Activated CD8-positive, alpha-beta T cell treated with anti-CD3 and anti-CD28 coated beads, Interleukin-2, amount 10 ng/mL, durations not matched to agents 7 days and 5 days (primary cell): Measurements from ENCODE around the gene MAN2B2. TPM values are rescaled to one million over a fixed set of nuclear protein-coding genes. Genes with fewer than 3 reads are reported as not detected.

Experiments used
- ATAC-seq: fragments of 150-1000 bp; cut with Tn5 transposase; one replicate; pipeline ENCODE4 v1.10.0; 2021; ENCODE audit warnings: moderate library complexity
- CTCF ChIA-PET: fragments of 350-600 bp; sonication (Branson Sonifier 250); formaldehyde crosslinking; loops from one replicate; lab custom pipeline; 2021; ENCODE audit warnings: antibody characterized with exemption; lab: Charles Lee
- POLR2A ChIA-PET: fragments of 350-600 bp; sonication (Branson Sonifier 250); formaldehyde crosslinking; loops from one replicate; lab custom pipeline; 2021; ENCODE audit warnings: antibody characterized with exemption; lab: Charles Lee
- DNase-seq: peaks from one replicate; pipeline ENCODE4 v3.0.0-alpha.2; 2020
- H3K27ac Mint-ChIP-seq: one replicate; pipeline ENCODE4 v1.8.0; 2021; ENCODE audit warnings: mild to moderate bottlenecking, mixed read lengths
- H3K27me3 Mint-ChIP-seq: one replicate; pipeline ENCODE4 v1.8.0; 2021; ENCODE audit warnings: low read depth, mixed read lengths
- H3K36me3 Mint-ChIP-seq: one replicate; pipeline ENCODE4 v1.8.0; 2021; ENCODE audit warnings: low read depth, mixed read lengths
- H3K4me1 Mint-ChIP-seq: one replicate; pipeline ENCODE4 v1.8.0; 2021; ENCODE audit warnings: low read depth, mixed read lengths
- H3K4me3 Mint-ChIP-seq: one replicate; pipeline ENCODE4 v1.8.0; 2021; ENCODE audit warnings: mild to moderate bottlenecking, mixed read lengths
- H3K9me3 Mint-ChIP-seq: one replicate; pipeline ENCODE4 v1.8.0; 2022; ENCODE audit warnings: mixed read lengths; ENCODE audit not compliant: insufficient read depth
- total RNA-seq, 2 experiments: library from RNA; stranded (reverse); gene quantifications; one replicate each; pipeline ENCODE4 v1.2.3, GENCODE V29; 2021

Gene MAN2B2
- total RNA-seq, 2 experiments from 2014 or later, result 27.6 to 29.1 TPM

DNA sequence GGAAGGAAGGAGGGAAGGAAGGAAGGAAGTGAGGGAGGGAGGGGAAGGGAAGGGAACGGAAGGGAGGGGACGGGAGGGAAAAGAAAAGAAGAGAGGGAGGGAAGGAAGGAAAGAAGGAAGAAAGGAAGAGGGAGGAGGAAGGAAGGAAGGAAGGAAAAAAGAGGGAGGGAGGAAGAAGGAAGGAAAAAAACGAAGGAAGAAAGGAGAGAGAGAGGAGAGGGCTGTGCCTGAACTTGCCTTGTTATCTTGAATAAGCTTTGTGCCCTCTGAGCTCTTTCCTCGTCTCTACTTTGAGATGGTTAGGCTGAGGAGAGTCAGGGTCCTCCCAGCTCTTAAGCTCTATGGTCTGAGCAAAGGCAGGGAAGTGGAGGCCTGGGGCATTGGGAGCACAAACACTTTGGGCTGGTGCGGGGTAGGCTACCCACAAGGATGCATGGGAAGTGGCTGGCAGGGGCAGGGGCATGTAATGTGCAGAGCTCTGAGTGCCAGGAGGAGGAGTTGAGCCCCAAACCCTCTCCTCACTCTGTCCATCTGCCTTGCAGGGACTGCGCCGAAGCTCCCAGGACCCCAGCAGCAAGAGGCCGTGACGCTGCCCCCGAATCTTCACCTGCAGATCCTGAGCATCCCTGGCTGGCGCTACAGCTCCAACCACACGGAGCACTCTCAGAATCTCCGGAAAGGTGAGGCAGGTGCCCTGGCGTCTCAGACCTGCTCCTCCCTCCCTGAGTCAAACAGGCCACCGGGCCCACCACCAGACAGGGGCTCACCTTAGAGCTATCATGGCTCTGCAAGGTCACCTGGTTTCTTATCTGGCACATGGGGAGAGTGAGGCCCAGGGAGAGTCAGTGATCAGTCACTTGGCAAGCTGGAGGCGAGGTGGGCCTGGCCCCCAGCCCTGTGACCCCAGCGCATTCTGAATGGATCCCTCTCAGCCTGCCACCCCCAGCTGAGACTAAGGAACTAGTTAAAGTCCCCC is 39.0 kb downstream of the MAN2B2 start:
- peaks cover 47% of the 10 kb centered on the region for H3K36me3 Mint-ChIP-seq

DNA sequence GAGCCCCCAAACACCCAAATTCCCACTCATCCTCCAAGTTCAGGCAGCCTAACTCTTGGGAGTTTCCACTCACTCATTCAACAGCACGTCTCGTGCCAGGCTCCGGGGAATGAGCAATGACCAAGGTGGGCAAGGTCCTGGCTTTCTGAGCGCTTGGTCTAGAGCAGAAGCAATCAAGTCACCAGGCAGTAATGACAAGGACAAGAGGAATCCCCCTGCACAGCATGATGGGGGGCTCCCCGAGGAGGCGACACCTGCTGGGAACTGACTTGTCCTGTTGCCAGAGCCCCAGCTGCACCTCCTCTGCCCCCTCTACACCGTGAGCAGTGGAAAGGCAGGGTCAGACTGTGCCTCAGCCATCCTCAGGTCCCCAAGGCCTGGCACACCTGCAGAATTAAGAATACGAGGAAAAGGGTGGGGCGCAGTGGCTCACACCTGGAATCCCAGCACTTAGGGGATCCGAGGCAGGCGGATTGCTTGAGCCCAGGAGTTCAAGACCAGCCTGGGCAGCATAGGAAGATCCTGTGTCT is 39.8 kb downstream of the MAN2B2 start:
- Mint-ChIP-seq H3K9me3 (no peaks in the 10 kb centered on the region), H3K27me3 (no peaks in the 10 kb centered on the region), H3K4me1 (no peaks in the 10 kb centered on the region), H3K36me3 (peaks cover 47% of the 10 kb centered on the region), H3K27ac (no peak overlapping the region), H3K4me3 (no peak overlapping the region)
- POLR2A ChIA-PET, result no interaction called here
- CTCF ChIA-PET, result no interaction called here
- ATAC-seq (no peak), DNase-seq (no peak)

More for the DNA sequence above, 39.0 kb downstream of the MAN2B2 start:
- no peak for DNase-seq
- Mint-ChIP-seq H3K4me1 (peaks cover 5% of the 10 kb centered on the region), H3K27me3 (no peaks in the 10 kb centered on the region), H3K27ac (no peak overlapping the region), H3K4me3 (no peak overlapping the region), H3K9me3 (no peaks in the 10 kb centered on the region)
- ChIA-PET CTCF (no interaction called here), POLR2A (no interaction called here)
- no peak for ATAC-seq

DNA sequence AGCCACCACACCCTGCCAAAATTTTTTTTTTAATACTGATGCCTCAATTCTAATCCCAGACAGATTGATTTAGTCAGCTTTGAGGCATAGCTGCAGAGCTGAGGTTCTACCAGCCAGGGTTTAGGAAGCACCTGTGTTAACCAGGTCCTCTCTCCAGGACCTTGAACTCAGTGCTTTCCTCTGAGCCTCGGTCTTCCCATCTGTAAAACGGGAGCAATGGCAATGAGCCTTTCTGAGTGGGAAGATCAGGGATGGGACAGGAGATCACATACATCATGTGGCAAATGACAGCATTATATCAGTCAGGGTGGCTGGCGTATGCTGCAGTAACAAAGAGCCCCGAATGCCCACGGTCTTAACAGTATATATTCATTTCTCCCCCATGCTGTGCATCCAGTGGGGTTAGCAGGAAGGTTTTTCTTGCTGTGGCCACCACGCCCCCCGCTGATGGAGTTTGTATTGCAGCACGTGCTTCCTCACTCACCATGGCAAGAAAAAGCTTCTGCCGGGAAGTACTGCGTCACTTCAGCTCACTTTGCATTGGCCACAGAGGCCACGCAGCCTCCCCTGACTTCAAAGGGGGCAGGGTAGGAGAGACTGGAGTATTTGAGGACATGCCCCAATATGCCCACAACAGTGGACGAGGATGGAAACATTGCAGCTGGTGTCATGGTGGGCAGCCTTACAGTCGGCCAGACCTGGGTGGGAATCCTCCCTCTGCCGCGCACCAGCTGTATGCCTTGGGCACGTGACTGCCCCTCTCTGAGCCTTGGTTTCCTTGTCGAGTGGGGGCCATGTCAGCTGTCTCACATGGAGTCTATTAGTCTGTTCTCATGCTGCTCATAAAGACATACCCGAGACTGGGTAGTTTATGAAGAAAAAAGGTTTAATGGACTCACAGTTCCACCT is 41.4 kb downstream of the MAN2B2 start:
- no peak for ATAC-seq
- Mint-ChIP-seq H3K4me1 (no peaks in the 10 kb centered on the region), H3K27me3 (no peaks in the 10 kb centered on the region), H3K9me3 (no peaks in the 10 kb centered on the region), H3K36me3 (peaks cover 49% of the 10 kb centered on the region), H3K27ac (no peak overlapping the region), H3K4me3 (no peak overlapping the region)
- no peak for DNase-seq
- CTCF ChIA-PET, result no interaction called here
- POLR2A ChIA-PET, result no interaction called here

DNA sequence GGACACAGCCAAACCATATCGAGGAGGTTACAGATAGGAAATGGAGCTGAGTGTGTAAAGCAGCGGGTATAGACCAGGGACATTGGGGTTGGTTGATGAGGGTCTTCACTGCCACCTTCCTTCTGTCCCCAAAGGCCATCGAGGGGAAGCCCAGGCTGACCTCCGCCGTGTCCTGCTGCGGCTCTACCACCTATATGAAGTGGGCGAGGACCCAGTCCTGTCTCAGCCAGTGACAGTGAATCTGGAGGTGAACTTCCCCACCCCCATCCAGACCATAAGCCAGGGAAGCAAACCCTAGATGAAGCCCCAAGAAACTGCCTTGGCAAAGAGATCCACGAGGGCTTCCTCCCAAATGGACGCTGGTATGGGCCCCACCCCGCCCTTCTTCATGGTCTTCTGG is 42.3 kb downstream of the MAN2B2 start:
- no peaks in the 10 kb centered on the region for H3K4me1 Mint-ChIP-seq
- ATAC-seq (no peak), DNase-seq (no peak)
- H3K27ac Mint-ChIP-seq, result no peak overlapping the region
- no peaks in the 10 kb centered on the region for H3K27me3 Mint-ChIP-seq
- H3K4me3 Mint-ChIP-seq, result no peak overlapping the region
- no peaks in the 10 kb centered on the region for H3K9me3 Mint-ChIP-seq
- CTCF ChIA-PET, result no interaction called here
- H3K36me3 Mint-ChIP-seq, result peaks cover 46% of the 10 kb centered on the region
- POLR2A ChIA-PET, result no interaction called here

DNA sequence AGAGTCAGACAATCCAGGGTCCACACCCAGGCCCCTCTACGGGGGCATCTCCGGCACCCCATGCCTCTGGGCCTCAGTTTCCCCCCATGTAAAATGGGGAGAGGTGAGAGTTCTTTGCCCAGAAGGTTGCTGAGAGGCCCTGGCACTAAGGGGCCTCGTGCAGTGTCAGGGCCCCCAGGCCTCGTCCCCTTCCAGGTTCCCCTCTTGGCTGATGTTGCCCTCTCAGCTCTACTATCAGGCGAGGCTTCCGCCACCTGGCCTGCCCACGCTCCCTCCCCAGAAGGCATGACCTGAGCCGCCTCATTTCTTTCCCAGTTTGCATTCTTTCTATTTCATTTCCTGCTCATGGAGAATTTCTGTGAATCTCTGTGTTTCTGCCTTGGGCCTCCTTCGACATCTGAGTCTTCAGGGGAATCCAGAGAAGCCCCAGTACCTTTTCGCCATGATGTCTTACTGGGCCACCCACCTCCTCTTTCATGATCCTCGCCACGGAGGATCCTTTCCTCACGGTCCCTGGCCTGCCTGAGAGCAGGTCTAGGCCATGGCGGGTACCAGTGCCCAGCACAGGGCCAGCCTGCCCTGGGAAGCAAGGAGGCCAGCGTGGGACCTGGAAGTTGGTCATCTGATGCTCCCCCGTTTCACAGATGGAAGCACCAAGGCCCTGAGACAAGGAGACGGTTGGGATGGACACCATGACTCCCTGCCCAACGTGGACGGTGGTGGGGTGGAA is 43.6 kb downstream of the MAN2B2 start:
- no peak for DNase-seq
- no peak overlapping the region for H3K27ac Mint-ChIP-seq
- POLR2A ChIA-PET, result no interaction called here

DNA sequence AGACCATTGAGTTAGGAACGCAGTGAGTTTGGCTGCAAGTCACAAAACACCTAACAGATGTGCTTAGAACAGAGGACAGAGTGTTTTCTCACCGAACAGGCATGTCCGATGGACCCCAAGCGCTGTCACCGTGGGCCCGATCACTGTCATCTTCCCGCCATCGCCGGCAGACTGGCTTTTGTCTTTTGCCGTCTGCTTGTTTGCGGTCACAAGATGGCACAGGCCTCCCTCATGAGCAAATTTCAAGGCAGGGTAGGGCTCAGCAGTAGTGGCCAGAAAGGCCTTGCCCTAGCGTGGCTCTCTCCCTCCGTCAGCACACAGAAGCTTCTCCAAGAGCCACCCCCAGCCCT is 44.1 kb downstream of the MAN2B2 start:
- Mint-ChIP-seq H3K27me3 (no peaks in the 10 kb centered on the region), H3K36me3 (peaks cover 39% of the 10 kb centered on the region), H3K27ac (no peak overlapping the region), H3K4me1 (no peaks in the 10 kb centered on the region), H3K4me3 (no peak overlapping the region), H3K9me3 (no peaks in the 10 kb centered on the region)
- ATAC-seq, result no peak
- ChIA-PET POLR2A (no interaction called here), CTCF (no interaction called here)
- DNase-seq, result no peak

More for the DNA sequence above, 43.6 kb downstream of the MAN2B2 start:
- Mint-ChIP-seq H3K4me3 (no peak overlapping the region), H3K36me3 (peaks cover 43% of the 10 kb centered on the region), H3K9me3 (no peaks in the 10 kb centered on the region), H3K4me1 (no peaks in the 10 kb centered on the region), H3K27me3 (no peaks in the 10 kb centered on the region)
- no peak for ATAC-seq
- CTCF ChIA-PET, result no interaction called here

DNA sequence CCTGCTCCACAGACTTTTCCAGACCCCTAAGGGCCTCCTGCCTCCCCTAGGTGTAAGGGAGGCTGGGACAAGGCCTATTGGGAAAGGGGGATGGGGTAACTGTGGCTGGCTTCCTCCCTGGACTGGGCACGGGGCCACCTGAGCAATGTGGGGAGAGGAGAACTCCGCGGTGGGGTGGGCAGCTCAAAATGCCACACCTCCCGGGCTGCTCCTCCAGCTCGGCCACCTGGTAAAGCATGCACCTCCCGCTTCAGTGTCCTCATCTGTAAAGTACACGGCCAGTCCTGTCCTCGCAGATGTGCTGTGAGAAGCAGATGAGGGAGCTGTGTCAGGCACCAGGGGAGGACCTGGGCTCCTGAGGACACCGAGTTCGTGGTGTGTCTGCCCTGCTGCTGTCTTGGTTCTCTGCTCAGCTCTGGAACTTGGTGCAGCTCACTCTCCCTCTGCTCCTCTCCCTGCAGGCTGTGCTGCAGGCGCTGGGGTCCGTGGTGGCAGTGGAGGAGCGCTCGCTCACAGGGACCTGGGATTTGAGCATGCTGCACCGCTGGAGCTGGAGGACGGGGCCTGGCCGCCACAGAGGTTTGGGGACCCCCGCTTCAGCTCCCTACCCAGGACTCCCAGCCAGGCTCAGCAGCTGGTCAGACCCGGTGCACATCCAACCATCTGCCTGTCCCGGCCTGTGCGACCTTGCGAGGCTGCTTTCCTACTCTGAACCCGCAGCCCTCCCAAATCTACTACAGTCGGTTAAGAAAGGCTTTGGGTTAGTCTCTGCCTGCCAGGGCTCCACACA is 44.7 kb downstream of the MAN2B2 start:
- ChIA-PET POLR2A (no interaction called here), CTCF (no interaction called here)
- DNase-seq (no peak), ATAC-seq (no peak)
- Mint-ChIP-seq H3K27me3 (no peaks in the 10 kb centered on the region), H3K9me3 (no peaks in the 10 kb centered on the region), H3K4me1 (no peaks in the 10 kb centered on the region), H3K4me3 (no peak overlapping the region), H3K36me3 (peaks cover 37% of the 10 kb centered on the region), H3K27ac (no peak overlapping the region)

DNA sequence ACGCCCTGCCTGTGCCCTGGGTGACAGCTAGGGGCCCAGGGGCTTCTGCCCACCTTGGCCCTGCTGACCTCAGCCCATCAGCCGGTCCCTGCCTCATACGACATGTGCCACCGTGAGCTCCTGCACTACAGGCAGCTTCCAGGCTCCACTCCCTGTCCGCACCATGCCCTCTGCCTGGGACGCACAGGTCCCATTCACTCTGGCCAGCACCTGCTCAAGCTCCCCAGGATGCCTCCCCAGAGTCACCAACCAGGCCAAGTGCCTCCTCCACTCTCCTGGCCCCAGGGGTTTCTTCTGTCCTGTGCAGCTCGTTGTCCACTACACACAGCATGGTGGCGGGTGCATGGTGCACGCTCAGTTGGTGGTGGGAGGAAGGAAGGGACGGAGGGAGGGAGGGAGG is 45.3 kb downstream of the MAN2B2 start:
- POLR2A ChIA-PET, result no interaction called here
- H3K9me3 Mint-ChIP-seq, result no peaks in the 10 kb centered on the region
- no peak overlapping the region for H3K27ac Mint-ChIP-seq
- CTCF ChIA-PET, result no interaction called here
- H3K27me3 Mint-ChIP-seq, result no peaks in the 10 kb centered on the region
- no peaks in the 10 kb centered on the region for H3K4me1 Mint-ChIP-seq
- peaks cover 34% of the 10 kb centered on the region for H3K36me3 Mint-ChIP-seq
- ATAC-seq (no peak), DNase-seq (no peak)
- no peak overlapping the region for H3K4me3 Mint-ChIP-seq

DNA sequence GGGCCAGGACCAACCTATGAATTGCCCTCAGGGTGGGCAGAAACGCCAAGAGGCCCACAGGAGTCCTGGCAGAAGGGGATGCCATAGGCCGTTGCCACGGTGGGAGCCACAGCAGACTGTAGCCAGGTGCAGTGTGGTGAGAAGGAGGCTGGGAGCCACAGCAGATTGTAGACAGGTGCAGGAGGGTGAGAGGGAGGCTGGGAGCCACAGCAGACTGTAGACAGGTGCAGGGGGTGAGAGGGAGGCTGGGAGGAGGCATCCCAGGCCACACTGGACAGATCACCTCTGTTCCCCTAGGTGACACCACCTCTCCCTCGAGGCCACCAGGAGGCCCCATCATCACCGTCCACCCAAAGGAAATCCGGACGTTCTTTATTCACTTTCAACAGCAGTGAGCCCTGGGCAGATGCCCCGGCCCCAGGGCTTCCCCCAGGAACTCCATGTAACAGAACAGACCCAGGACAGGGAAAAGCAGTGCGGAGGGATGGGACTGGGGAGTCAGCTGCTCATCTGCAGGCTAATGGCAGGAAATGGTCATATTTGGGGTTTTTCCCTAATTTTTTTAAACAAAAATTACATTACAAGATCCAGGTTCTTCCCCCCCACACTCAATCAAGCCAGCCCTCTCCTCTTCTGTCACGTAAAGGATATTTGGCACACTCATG is 46.0 kb downstream of the MAN2B2 start:
- ATAC-seq, result no peak
- Mint-ChIP-seq H3K27ac (no peak overlapping the region), H3K27me3 (no peaks in the 10 kb centered on the region), H3K4me3 (no peak overlapping the region), H3K9me3 (no peaks in the 10 kb centered on the region), H3K4me1 (no peaks in the 10 kb centered on the region), H3K36me3 (peaks cover 31% of the 10 kb centered on the region)
- POLR2A ChIA-PET, result no interaction called here
- DNase-seq, result no peak
- CTCF ChIA-PET, result no interaction called here

DNA sequence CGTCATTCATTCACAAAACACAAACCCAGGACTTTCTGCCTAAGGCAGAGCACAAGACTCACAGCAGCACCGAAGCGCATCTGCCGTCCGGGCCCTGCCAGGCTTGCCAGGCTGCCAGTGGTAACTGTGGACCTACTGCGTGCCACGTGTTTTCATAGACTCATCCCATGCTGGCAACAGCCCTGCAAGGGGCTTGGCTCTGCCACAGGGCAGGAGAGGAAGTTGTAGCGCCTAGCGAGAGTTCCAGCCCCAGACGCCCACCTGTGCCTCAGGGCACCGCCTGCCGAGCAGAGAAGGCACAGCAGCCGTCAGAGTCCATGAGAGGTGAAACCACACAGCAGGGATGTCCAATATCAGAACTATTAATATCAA is 46.6 kb downstream of the MAN2B2 start:
- CTCF ChIA-PET, result no interaction called here
- H3K4me1 Mint-ChIP-seq, result no peaks in the 10 kb centered on the region
- H3K27ac Mint-ChIP-seq, result no peak overlapping the region
- H3K27me3 Mint-ChIP-seq, result no peaks in the 10 kb centered on the region
- DNase-seq (no peak), ATAC-seq (no peak)
- H3K9me3 Mint-ChIP-seq, result no peaks in the 10 kb centered on the region
- H3K36me3 Mint-ChIP-seq, result peaks cover 26% of the 10 kb centered on the region
- H3K4me3 Mint-ChIP-seq, result no peak overlapping the region
- POLR2A ChIA-PET, result no interaction called here

DNA sequence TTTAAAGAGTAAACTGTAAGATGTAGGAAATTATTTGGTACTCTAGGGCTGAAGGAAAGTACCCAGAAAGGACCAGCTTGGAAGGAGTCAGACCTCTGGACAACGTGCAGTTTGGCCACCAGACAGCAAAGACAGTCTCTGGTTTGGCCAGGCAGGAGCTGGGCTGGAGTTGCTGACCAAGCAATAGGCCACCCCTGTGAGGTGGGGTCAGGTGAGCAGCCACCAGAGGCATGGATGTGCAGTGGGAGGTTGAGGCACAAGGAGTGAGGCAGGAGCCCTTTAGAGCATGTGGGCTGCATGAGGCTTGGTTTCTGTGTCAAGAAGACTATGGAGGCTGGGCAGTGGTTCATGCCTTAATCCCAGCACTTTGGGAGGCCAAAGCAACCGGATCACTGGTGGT is 47.8 kb downstream of the MAN2B2 start:
- H3K27ac Mint-ChIP-seq, result no peak overlapping the region
- no peaks in the 10 kb centered on the region for H3K9me3 Mint-ChIP-seq
- ChIA-PET POLR2A (no interaction called here), CTCF (no interaction called here)
- H3K36me3 Mint-ChIP-seq, result peaks cover 15% of the 10 kb centered on the region
- H3K4me1 Mint-ChIP-seq, result no peaks in the 10 kb centered on the region
- no peaks in the 10 kb centered on the region for H3K27me3 Mint-ChIP-seq
- ATAC-seq (no peak), DNase-seq (no peak)
- H3K4me3 Mint-ChIP-seq, result no peak overlapping the region
